ENCODE data around the gene RNF121. TPM values are rescaled to one million over a fixed set of nuclear protein-coding genes. Genes with fewer than 3 reads are reported as not detected.

The RNF121 gene
- total and polyA plus RNA-seq, 5 donors from 2014 or later, result 8.8 to 23.6 (median 10.6) TPM

DNA sequence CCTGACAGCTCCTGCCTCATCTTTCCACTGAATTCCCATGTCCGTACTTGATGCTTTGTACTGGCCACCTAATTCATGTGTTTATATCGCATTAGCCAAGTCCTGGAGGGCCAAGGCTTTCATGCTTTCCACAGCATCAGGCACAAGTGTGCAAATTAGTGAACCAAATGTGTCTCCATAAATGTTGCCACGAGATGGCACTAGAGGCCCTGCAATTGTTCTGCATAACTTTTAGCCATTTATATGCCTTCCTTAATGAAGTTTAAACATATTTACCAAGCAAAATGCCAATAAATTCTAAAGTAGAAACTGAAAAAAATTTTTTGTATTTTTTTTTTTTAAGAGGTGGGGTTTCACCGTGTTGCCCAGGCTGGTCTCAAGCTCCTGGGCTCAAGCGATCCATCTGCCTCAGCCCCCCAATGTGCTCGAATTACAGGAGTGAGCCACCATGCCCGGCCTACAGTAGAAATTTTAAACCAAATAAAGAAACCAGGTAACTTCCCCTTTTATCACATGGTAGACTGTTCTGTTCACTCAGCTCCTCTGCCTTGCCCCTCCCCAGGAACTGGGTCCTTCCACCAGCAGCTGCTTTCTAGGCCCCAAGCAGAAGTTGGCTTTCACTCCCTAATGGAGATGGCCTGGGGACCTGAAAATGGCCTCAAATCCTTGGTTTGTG lies 49.0 kb downstream of the RNF121 start:
- Mint-ChIP-seq H3K27ac (peak overlapping the region in 1 of 3 donors; percentile 77), H3K4me3 (no peak overlapping the region), H3K9me3 (no peaks in the 10 kb centered on the region), H3K36me3 (peaks cover 4% of the 10 kb centered on the region), H3K4me1 (peaks cover 0 to 7% (median 2%) of the 10 kb centered on the region in 4 donors), H3K27me3 (no peaks in the 10 kb centered on the region)
- ATAC-seq (ENCODE audit: low read depth in 2 of 2) (peak; percentile 61 to 64), DNase-seq (peak; percentile 20 to 72 (median 54))
- Histone ChIP-seq H3K27me3 (ENCODE audit: control insufficient read depth, insufficient read depth, low read length) (no peaks in the 10 kb centered on the region), H3K4me1 (ENCODE audit: control insufficient read depth, insufficient read depth, low read length, poor library complexity, severe bottlenecking) (no peaks in the 10 kb centered on the region), H3K36me3 (ENCODE audit: control insufficient read depth, insufficient read depth, low read length) (peaks cover 5% of the 10 kb centered on the region), H3K4me3 (ENCODE audit: low read depth, low read length) (no peak overlapping the region), H3K27ac (ENCODE audit: insufficient read depth, low read length, poor library complexity, severe bottlenecking) (no peak overlapping the region), H3K9me3 (ENCODE audit: control insufficient read depth in 2 of 2, low read length in 2 of 2) (no peaks in the 10 kb centered on the region)

DNA sequence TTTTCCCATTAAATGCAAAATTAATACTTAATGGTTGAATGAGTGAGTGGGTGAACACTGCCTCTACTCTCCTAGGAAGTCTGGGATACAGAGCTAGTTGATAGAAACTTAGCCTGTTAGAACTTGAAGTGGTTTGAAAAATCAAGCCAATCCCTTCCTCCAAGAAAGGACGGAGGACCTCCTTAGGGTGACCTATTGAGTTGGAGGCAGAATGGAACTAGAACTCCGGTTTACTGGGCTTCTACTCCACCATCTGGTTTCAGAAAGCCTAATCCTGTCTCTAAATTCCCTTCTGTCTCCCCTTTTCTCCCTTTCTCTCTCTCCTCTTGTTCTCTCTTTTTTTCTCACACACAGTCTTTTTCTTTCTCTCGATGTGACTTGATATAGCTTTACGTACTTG lies 50.2 kb downstream of the RNF121 start:
- no peaks in the 10 kb centered on the region for H3K9me3 ChIP-seq (ENCODE audit: control insufficient read depth in 2 of 2, low read length in 2 of 2)
- H3K4me1 ChIP-seq (ENCODE audit: control insufficient read depth, insufficient read depth, low read length, poor library complexity, severe bottlenecking), result no peaks in the 10 kb centered on the region
- H3K27me3 Mint-ChIP-seq, result no peaks in the 10 kb centered on the region
- H3K9me3 Mint-ChIP-seq, result no peaks in the 10 kb centered on the region
- peaks cover 10% of the 10 kb centered on the region for H3K36me3 Mint-ChIP-seq
- no peak overlapping the region for H3K4me3 Mint-ChIP-seq
- no peak overlapping the region for H3K27ac ChIP-seq (ENCODE audit: insufficient read depth, low read length, poor library complexity, severe bottlenecking)
- H3K27ac Mint-ChIP-seq, result no peak overlapping the region
- peaks cover 0 to 7% (median 2%) of the 10 kb centered on the region in 4 donors for H3K4me1 Mint-ChIP-seq
- no peaks in the 10 kb centered on the region for H3K27me3 ChIP-seq (ENCODE audit: control insufficient read depth, insufficient read depth, low read length)
- no peak overlapping the region for H3K4me3 ChIP-seq (ENCODE audit: low read depth, low read length)
- DNase-seq, result no peak
- peaks cover 8% of the 10 kb centered on the region for H3K36me3 ChIP-seq (ENCODE audit: control insufficient read depth, insufficient read depth, low read length)
- no peak for ATAC-seq (ENCODE audit: low read depth in 2 of 2)

DNA sequence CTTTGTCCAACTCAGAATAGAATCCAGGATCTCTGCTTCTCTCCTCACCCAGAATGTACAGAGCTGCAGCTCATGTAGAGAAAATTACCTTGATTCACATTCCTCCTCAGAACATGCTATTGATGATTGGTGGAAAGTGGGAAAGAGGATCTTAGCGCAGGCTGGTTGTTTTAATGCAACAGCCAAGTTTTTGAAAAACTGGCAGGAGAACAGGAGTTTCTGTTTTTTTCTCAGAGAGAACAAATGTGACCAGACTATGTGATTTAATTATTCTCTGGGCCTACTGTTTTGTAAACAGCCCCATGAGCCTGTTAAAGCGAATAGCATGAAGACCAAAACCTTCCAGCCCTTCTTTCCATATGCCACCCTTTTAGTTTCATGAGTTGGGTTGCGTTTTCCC lies 50.8 kb downstream of the RNF121 start:
- Histone ChIP-seq H3K27me3 (ENCODE audit: control insufficient read depth, insufficient read depth, low read length) (no peaks in the 10 kb centered on the region), H3K9me3 (ENCODE audit: control insufficient read depth in 2 of 2, low read length in 2 of 2) (no peaks in the 10 kb centered on the region), H3K36me3 (ENCODE audit: control insufficient read depth, insufficient read depth, low read length) (peaks cover 8% of the 10 kb centered on the region), H3K27ac (ENCODE audit: insufficient read depth, low read length, poor library complexity, severe bottlenecking) (no peak overlapping the region), H3K4me3 (ENCODE audit: low read depth, low read length) (no peak overlapping the region), H3K4me1 (ENCODE audit: control insufficient read depth, insufficient read depth, low read length, poor library complexity, severe bottlenecking) (no peaks in the 10 kb centered on the region)
- H3K27me3 Mint-ChIP-seq, result no peaks in the 10 kb centered on the region
- H3K9me3 Mint-ChIP-seq, result no peaks in the 10 kb centered on the region
- peaks cover 10% of the 10 kb centered on the region for H3K36me3 Mint-ChIP-seq
- H3K4me3 Mint-ChIP-seq, result no peak overlapping the region
- DNase-seq (no peak), ATAC-seq (ENCODE audit: low read depth in 2 of 2) (no peak)
- peaks cover 0 to 7% (median 2%) of the 10 kb centered on the region in 4 donors for H3K4me1 Mint-ChIP-seq
- no peak overlapping the region for H3K27ac Mint-ChIP-seq

DNA sequence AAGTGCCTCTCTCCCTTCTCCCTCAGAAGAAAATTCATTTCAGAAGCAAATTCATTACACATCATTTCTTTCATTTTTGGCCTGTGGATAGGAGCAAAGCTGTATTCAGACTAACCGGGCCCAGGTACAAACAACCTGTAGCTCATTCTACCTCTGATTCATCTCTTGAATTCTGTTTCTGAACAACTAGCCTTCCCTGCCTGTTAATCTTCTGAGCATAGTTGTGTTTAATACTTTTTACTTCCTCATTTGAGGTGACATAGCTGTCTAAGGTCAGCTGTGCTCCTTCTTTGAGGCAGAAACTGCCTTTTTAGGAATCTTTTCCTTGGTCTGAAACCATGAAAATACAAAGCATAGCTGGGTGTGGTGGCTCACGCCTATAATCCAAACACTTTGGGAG lies 57.3 kb downstream of the RNF121 start:
- no peaks in the 10 kb centered on the region for H3K27me3 Mint-ChIP-seq
- peaks cover 27% of the 10 kb centered on the region for H3K36me3 Mint-ChIP-seq
- H3K9me3 Mint-ChIP-seq, result no peaks in the 10 kb centered on the region
- Histone ChIP-seq H3K4me3 (ENCODE audit: low read depth, low read length) (no peak overlapping the region), H3K4me1 (ENCODE audit: control insufficient read depth, insufficient read depth, low read length, poor library complexity, severe bottlenecking) (no peaks in the 10 kb centered on the region), H3K27me3 (ENCODE audit: control insufficient read depth, insufficient read depth, low read length) (no peaks in the 10 kb centered on the region), H3K9me3 (ENCODE audit: control insufficient read depth in 2 of 2, low read length in 2 of 2) (no peaks in the 10 kb centered on the region), H3K36me3 (ENCODE audit: control insufficient read depth, insufficient read depth, low read length) (peaks cover 20% of the 10 kb centered on the region), H3K27ac (ENCODE audit: insufficient read depth, low read length, poor library complexity, severe bottlenecking) (no peak overlapping the region)
- peak overlapping the region in 1 of 3 donors; percentile 53 for H3K27ac Mint-ChIP-seq
- ATAC-seq (ENCODE audit: low read depth in 2 of 2), result no peak
- no peak overlapping the region for H3K4me3 Mint-ChIP-seq
- no peak for DNase-seq
- peaks cover 0 to under 1% (median 0%) of the 10 kb centered on the region in 4 donors for H3K4me1 Mint-ChIP-seq

DNA sequence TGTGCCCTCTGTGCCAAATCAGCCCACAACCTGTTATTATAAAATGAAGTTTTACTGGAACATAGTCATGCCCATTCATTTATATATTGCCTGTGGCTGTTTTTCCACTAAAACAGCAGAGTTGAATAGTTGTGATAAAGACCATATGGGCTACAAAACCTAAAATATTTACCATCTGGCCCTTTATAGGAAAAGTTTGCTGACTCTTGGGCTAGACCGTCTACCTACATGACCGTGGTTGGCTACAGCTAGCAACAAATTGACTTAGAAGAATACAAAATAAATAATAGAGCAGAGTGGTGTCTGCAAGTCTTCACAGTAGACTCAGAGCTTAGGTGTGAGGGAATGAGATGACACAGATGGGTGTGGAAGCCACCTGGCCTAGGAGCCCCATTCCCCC lies 58.7 kb downstream of the RNF121 start:
- no peak overlapping the region for H3K4me3 Mint-ChIP-seq
- H3K36me3 ChIP-seq (ENCODE audit: control insufficient read depth, insufficient read depth, low read length), result peaks cover 20% of the 10 kb centered on the region
- DNase-seq (no peak), ATAC-seq (ENCODE audit: low read depth in 2 of 2) (no peak)
- no peaks in the 10 kb centered on the region for H3K4me1 ChIP-seq (ENCODE audit: control insufficient read depth, insufficient read depth, low read length, poor library complexity, severe bottlenecking)
- H3K9me3 Mint-ChIP-seq, result no peaks in the 10 kb centered on the region
- no peaks in the 10 kb centered on the region for H3K9me3 ChIP-seq (ENCODE audit: control insufficient read depth in 2 of 2, low read length in 2 of 2)
- peaks cover 0 to 5% (median 0%) of the 10 kb centered on the region in 4 donors for H3K4me1 Mint-ChIP-seq
- no peaks in the 10 kb centered on the region for H3K27me3 ChIP-seq (ENCODE audit: control insufficient read depth, insufficient read depth, low read length)
- H3K27ac ChIP-seq (ENCODE audit: insufficient read depth, low read length, poor library complexity, severe bottlenecking), result no peak overlapping the region
- no peak overlapping the region for H3K4me3 ChIP-seq (ENCODE audit: low read depth, low read length)
- H3K27ac Mint-ChIP-seq, result no peak overlapping the region
- no peaks in the 10 kb centered on the region for H3K27me3 Mint-ChIP-seq
- H3K36me3 Mint-ChIP-seq, result peaks cover 23% of the 10 kb centered on the region

DNA sequence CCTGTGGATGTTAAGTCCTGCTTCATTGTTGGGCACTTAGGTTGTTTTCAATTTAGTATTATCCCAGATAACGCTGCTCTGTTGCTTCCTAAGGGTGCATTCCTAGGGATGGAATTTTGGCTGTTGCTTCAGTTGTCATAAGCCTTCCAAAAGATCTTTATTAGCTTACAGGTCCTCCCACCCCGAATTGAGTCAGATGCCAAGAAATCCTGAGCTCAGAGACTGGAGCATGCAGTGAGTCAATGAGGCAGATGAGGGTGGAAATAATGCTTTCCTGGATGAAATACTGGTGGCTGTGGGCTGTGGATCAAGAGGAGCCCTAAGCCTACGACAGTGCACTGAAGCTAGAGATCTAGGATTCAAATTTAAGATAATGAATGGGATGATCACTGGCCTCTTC lies 59.2 kb downstream of the RNF121 start:
- no peaks in the 10 kb centered on the region for H3K9me3 ChIP-seq (ENCODE audit: control insufficient read depth in 2 of 2, low read length in 2 of 2)
- Mint-ChIP-seq H3K27me3 (no peaks in the 10 kb centered on the region), H3K4me3 (no peak overlapping the region), H3K4me1 (peaks cover 0 to 7% (median 2%) of the 10 kb centered on the region in 4 donors), H3K27ac (no peak overlapping the region), H3K9me3 (no peaks in the 10 kb centered on the region), H3K36me3 (peaks cover 25% of the 10 kb centered on the region)
- H3K4me1 ChIP-seq (ENCODE audit: control insufficient read depth, insufficient read depth, low read length, poor library complexity, severe bottlenecking), result no peaks in the 10 kb centered on the region
- DNase-seq (no peak), ATAC-seq (ENCODE audit: low read depth in 2 of 2) (no peak)
- H3K36me3 ChIP-seq (ENCODE audit: control insufficient read depth, insufficient read depth, low read length), result peaks cover 22% of the 10 kb centered on the region
- no peak overlapping the region for H3K4me3 ChIP-seq (ENCODE audit: low read depth, low read length)
- no peaks in the 10 kb centered on the region for H3K27me3 ChIP-seq (ENCODE audit: control insufficient read depth, insufficient read depth, low read length)
- no peak overlapping the region for H3K27ac ChIP-seq (ENCODE audit: insufficient read depth, low read length, poor library complexity, severe bottlenecking)

DNA sequence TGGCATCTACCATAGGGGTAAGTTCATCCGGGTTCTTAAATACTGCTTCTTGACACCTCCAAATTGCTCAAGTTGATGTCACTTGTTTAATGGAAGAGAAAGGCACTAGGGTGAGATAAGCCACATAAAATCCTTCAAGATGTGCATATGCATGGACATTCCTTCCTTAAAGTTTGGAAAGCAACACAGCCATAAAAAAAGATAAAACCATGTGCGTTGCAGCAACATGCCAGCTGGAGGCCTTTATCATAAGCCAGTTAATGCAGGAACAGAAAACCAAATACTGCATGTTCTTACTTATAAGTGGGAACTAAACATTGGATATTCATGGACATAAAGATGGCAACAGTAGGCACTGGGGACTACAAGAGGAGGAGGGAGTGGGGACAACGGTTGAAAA lies 61.9 kb downstream of the RNF121 start:
- Mint-ChIP-seq H3K36me3 (peaks cover 25% of the 10 kb centered on the region), H3K27ac (no peak overlapping the region), H3K9me3 (no peaks in the 10 kb centered on the region), H3K4me3 (no peak overlapping the region), H3K4me1 (peaks cover 0 to 11% (median 2%) of the 10 kb centered on the region in 4 donors), H3K27me3 (no peaks in the 10 kb centered on the region)
- Histone ChIP-seq H3K9me3 (ENCODE audit: control insufficient read depth in 2 of 2, low read length in 2 of 2) (no peaks in the 10 kb centered on the region), H3K27ac (ENCODE audit: insufficient read depth, low read length, poor library complexity, severe bottlenecking) (no peak overlapping the region), H3K4me1 (ENCODE audit: control insufficient read depth, insufficient read depth, low read length, poor library complexity, severe bottlenecking) (no peaks in the 10 kb centered on the region), H3K36me3 (ENCODE audit: control insufficient read depth, insufficient read depth, low read length) (peaks cover 21% of the 10 kb centered on the region), H3K27me3 (ENCODE audit: control insufficient read depth, insufficient read depth, low read length) (no peaks in the 10 kb centered on the region), H3K4me3 (ENCODE audit: low read depth, low read length) (no peak overlapping the region)
- DNase-seq (no peak), ATAC-seq (ENCODE audit: low read depth in 2 of 2) (no peak)

DNA sequence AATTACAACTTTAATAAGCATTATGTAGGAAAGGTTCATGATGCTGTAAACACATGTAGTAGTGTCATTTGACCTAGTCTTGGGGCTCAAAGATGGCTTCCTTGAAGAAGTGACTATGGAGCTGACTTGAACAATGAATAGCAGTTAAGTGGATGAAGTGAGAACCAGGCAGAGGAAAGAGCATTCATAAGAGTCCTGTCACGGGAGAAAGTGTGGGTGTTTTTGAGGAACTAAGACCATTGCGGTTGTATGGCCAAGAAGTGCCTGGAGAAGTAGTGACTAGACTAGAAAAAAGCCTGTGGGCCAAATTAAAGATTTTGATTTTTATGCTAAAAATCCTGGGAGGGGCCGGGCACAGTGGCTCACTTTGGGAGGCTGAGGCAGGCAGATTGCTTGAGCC lies 62.6 kb downstream of the RNF121 start:
- H3K27me3 ChIP-seq (ENCODE audit: control insufficient read depth, insufficient read depth, low read length), result no peaks in the 10 kb centered on the region
- H3K4me1 ChIP-seq (ENCODE audit: control insufficient read depth, insufficient read depth, low read length, poor library complexity, severe bottlenecking), result no peaks in the 10 kb centered on the region
- no peak overlapping the region for H3K4me3 Mint-ChIP-seq
- no peak for DNase-seq
- no peaks in the 10 kb centered on the region for H3K27me3 Mint-ChIP-seq
- H3K36me3 ChIP-seq (ENCODE audit: control insufficient read depth, insufficient read depth, low read length), result peaks cover 21% of the 10 kb centered on the region
- H3K9me3 Mint-ChIP-seq, result no peaks in the 10 kb centered on the region
- peaks cover 0 to 11% (median 2%) of the 10 kb centered on the region in 4 donors for H3K4me1 Mint-ChIP-seq
- H3K27ac ChIP-seq (ENCODE audit: insufficient read depth, low read length, poor library complexity, severe bottlenecking), result no peak overlapping the region
- peak overlapping the region in 2 of 3 donors; percentile 7 to 61 for H3K27ac Mint-ChIP-seq
- peaks cover 25% of the 10 kb centered on the region for H3K36me3 Mint-ChIP-seq
- no peaks in the 10 kb centered on the region for H3K9me3 ChIP-seq (ENCODE audit: control insufficient read depth in 2 of 2, low read length in 2 of 2)
- no peak overlapping the region for H3K4me3 ChIP-seq (ENCODE audit: low read depth, low read length)
- peak in 1 of 2 donors; percentile 34 for ATAC-seq (ENCODE audit: low read depth in 2 of 2)

Data from CD4-positive, CD25-positive, alpha-beta regulatory T cell (primary cell).